Gastrocnemius medialis (tissue), 4 donors: ENCODE measurements around the gene FLT1. TPM values are rescaled to one million over a fixed set of nuclear protein-coding genes. Genes with fewer than 3 reads are reported as not detected.

Experiments used
- ATAC-seq, 2 donors: fragments of 150-250 bp; one replicate each; pipeline ENCODE4 v1.9.1; 2016
- DNase-seq, 2 donors: peaks; one replicate each; pipeline ENCODE4 v3.0.0-alpha.2; 2019
- H3K27ac ChIP-seq, 4 donors: fragments of 200-600 bp; sonication (generic); 1 replicate in 1 of 4; 2 replicates in 3 of 4; pipeline ENCODE4 v1.5.1; 2016 to 2018; ENCODE audit warnings: mild to moderate bottlenecking in 2 of 4, moderate library complexity in 1 of 4
- H3K27me3 ChIP-seq, 3 donors: fragments of 200-600 bp; sonication (generic) in 2 of 3; 1 replicate in 1 of 3; 2 replicates in 2 of 3; pipeline versions ENCODE4 v1.5.1 to v1.6.0; 2016 to 2019; ENCODE audit warnings: mild to moderate bottlenecking in 1 of 3, moderate library complexity in 1 of 3
- H3K36me3 ChIP-seq, 2 donors: fragments of 200-600 bp; sonication (generic) in 1 of 2; one replicate each; pipeline ENCODE4 v1.5.1; 2017 to 2018
- H3K4me1 ChIP-seq, 2 donors: fragments of 200-600 bp; sonication (generic) in 1 of 2; one replicate each; pipeline ENCODE4 v1.5.1; 2016 to 2017; ENCODE audit warnings: mild to moderate bottlenecking in 2 of 2
- H3K4me3 ChIP-seq, 4 donors: fragments of 200-600 bp; sonication (generic) in 3 of 4; 1 replicate in 1 of 4; 2 replicates in 3 of 4; pipeline ENCODE4 v1.5.1; 2016 to 2019; ENCODE audit warnings: mild to moderate bottlenecking in 2 of 4
- H3K9me3 ChIP-seq, 3 donors: fragments of 200-600 bp; sonication (generic) in 2 of 3; 1 replicate in 1 of 3; 2 replicates in 2 of 3; pipeline ENCODE4 v1.5.1; 2016 to 2019
- POLR2A ChIP-seq, 2 donors: fragments of 450-650 bp; IDR thresholded peaks; one replicate each; pipeline ENCODE4 v1.6.1; 2017; ENCODE audit warnings: antibody characterized with exemption in 2 of 2, mild to moderate bottlenecking in 2 of 2, moderate library complexity in 2 of 2
- in situ Hi-C, 4 donors: fragments of 200-750 bp; cut with MboI; loops; one replicate each; pipeline versions ENCODE4 v1.15.0 to v1.8.0; 2017; ENCODE audit warnings: low sequenced_read_pairs in 4 of 4
- intact Hi-C: fragments of 100-400 bp; cut with DNase I; formaldehyde crosslinking; loops from one replicate; pipeline ENCODE4 v1.15.1; 2023; ENCODE audit warnings: low total_unique reads
- total RNA-seq, 4 donors: library from RNA; depleted of rRNA; stranded (reverse); fragments of >200 nt; gene quantifications; one replicate each; pipeline versions ENCODE4 v1.1.0 to v1.2.3, GENCODE V29; 2016
- TF ChIP-seq, protein P1 (sequence below), 5 experiments: fragments of 450-650 bp in 3 of 5; fragments of 200-600 bp in 2 of 5; sonication (generic) in 2 of 5; IDR thresholded peaks in 4 of 5; conservative IDR thresholded peaks in 1 of 5; 1 replicate in 4 of 5; 2 replicates in 1 of 5; pipeline ENCODE4 v1.5.1; 2016 to 2019; ENCODE audit warnings: antibody characterized with exemption in 5 of 5, mild to moderate bottlenecking in 3 of 5, moderate library complexity in 3 of 5

The FLT1 gene
- total RNA-seq, 4 donors from 2014 or later, result 20.7 to 42.9 (median 29.5) TPM

DNA sequence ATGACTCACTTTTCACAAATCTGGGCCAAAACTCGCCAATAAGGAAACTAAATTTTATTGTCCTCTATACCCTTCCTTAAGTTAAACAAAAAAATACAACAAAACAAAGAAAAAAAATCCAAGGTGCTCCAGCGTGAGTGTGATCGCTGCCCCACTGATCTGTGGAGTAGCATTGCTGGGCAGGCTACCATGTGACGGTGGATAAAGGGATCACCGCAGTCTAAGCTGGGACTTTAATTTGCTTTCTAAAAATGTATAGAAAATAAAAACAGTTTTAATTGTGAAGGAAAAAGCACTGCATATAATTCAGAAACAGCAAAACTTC lies 92.9 kb downstream of the FLT1 start:
- H3K27me3 ChIP-seq, result no peaks in the 10 kb centered on the region
- TF ChIP-seq POLR2A (IDR thresholded peaks at IDR 0.05), result no peak
- TF ChIP-seq, protein P1, sequence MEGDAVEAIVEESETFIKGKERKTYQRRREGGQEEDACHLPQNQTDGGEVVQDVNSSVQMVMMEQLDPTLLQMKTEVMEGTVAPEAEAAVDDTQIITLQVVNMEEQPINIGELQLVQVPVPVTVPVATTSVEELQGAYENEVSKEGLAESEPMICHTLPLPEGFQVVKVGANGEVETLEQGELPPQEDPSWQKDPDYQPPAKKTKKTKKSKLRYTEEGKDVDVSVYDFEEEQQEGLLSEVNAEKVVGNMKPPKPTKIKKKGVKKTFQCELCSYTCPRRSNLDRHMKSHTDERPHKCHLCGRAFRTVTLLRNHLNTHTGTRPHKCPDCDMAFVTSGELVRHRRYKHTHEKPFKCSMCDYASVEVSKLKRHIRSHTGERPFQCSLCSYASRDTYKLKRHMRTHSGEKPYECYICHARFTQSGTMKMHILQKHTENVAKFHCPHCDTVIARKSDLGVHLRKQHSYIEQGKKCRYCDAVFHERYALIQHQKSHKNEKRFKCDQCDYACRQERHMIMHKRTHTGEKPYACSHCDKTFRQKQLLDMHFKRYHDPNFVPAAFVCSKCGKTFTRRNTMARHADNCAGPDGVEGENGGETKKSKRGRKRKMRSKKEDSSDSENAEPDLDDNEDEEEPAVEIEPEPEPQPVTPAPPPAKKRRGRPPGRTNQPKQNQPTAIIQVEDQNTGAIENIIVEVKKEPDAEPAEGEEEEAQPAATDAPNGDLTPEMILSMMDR (IDR thresholded peaks at IDR 0.05 in 4 of 5, conservative IDR thresholded peaks at IDR 0.05 in 1 of 5), result no peak
- no peak overlapping the region for H3K4me3 ChIP-seq
- H3K4me1 ChIP-seq, result no peaks in the 10 kb centered on the region
- intact Hi-C loops (no loop called here), in situ Hi-C loops (no loop called here)
- H3K9me3 ChIP-seq, result no peaks in the 10 kb centered on the region
- H3K27ac ChIP-seq, result peak overlapping the region in 3 of 4 donors; percentile 24 to 61 (median 57)
- DNase-seq (no peak), ATAC-seq (no peak)
- no peaks in the 10 kb centered on the region for H3K36me3 ChIP-seq

DNA sequence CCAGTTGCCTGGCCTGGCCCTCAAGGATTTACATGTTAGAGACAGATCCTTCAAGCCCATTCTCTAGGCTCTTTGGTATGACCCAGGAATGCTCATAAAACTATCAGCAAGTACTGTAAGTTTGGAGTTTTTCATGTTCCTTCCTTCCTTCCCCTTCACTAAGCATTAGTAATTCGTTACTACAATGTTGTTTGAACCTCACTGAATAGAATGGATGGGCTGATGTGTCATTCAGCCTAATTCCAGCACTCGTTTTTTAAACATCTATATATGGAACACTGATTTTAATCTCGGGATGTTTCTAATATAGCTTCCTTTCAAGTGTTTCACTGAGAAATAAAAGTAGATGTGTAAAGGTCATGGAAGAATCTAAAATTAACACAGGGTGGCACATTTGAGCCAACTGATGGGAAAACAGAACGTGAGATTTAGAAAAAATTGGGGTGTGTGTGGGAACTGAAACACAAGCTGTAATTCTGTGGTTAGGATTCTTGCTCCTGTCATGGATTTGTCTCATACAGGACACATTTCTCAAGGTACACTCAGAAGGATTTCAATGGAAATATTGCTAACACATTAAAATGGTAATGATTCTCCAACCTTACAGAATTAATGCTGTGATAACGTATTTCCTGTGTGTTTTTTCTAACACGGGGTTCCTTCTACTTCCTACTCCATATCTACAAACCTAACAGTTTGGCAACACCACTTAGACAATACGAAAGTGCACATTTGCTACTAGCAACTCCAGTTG lies 93.4 kb downstream of the FLT1 start:
- Histone ChIP-seq H3K4me3 (no peak overlapping the region), H3K9me3 (no peaks in the 10 kb centered on the region), H3K4me1 (no peaks in the 10 kb centered on the region), H3K27ac (peak overlapping the region in 3 of 4 donors; percentile 24 to 61 (median 57)), H3K36me3 (no peaks in the 10 kb centered on the region), H3K27me3 (no peaks in the 10 kb centered on the region)
- TF ChIP-seq, protein P1 (IDR thresholded peaks at IDR 0.05 in 4 of 5, conservative IDR thresholded peaks at IDR 0.05 in 1 of 5), result no peak
- TF ChIP-seq POLR2A (IDR thresholded peaks at IDR 0.05), result no peak
- no peak for DNase-seq
- intact Hi-C loops, result no loop called here
- in situ Hi-C loops, result no loop called here
- no peak for ATAC-seq

DNA sequence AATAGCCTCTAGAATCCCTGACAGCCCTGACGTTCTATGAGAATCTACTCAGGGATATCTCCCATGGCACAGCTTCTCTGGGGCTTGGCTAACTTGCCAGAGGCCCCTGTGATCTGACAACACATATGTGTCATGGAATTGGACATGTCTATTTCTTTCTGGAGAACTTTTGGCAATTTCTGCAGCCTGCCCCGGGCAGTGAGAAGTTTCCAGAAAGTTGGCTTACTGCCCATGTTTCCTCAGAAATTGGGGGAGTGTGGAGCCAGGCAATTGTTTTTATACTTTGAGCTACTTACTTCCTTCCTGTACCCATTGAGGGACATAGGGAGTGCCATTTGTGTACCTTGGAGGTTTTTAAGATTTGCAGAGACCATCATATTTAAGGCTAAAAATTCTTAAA lies 98.9 kb downstream of the FLT1 start:
- DNase-seq, result no peak
- H3K4me1 ChIP-seq, result peaks cover 0 to 8% of the 10 kb centered on the region in 2 donors
- intact Hi-C loops, result no loop called here

DNA sequence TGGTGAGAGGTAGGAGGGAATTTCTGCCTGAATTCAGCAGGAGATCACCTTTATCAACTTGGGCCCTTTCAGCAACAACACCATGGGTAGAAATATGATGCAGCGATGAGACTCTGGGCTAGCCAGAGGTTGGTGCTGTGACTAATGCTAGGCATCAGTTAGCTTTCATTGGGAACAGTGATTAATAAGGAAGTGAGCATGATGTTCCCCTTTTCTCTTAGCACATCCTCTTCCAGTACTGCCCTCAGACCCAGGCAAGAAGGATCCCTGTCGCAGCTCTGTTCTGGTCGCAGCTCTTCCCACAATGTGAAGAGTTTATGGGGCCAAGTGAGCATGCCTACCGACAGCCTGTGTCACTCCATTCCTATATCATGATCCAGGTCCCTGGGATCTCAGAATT lies 100.5 kb downstream of the FLT1 start:
- TF ChIP-seq POLR2A (IDR thresholded peaks at IDR 0.05), result no peak
- TF ChIP-seq, protein P1 (IDR thresholded peaks at IDR 0.05 in 4 of 5, conservative IDR thresholded peaks at IDR 0.05 in 1 of 5), result no peak
- no peak for ATAC-seq
- no peak for DNase-seq
- H3K4me3 ChIP-seq, result no peak overlapping the region
- intact Hi-C loops, result no loop called here
- in situ Hi-C loops, result no loop called here
- peaks cover 0 to 8% of the 10 kb centered on the region in 2 donors for H3K4me1 ChIP-seq
- no peaks in the 10 kb centered on the region for H3K36me3 ChIP-seq
- H3K9me3 ChIP-seq, result no peaks in the 10 kb centered on the region
- no peaks in the 10 kb centered on the region for H3K27me3 ChIP-seq
- peak overlapping the region in 3 of 4 donors; percentile 44 to 66 (median 45) for H3K27ac ChIP-seq

More for the DNA sequence above, 98.9 kb downstream of the FLT1 start:
- in situ Hi-C loops, result no loop called here
- H3K27ac ChIP-seq, result peak overlapping the region in 3 of 4 donors; percentile 44 to 66 (median 45)
- TF ChIP-seq, protein P1 (IDR thresholded peaks at IDR 0.05 in 4 of 5, conservative IDR thresholded peaks at IDR 0.05 in 1 of 5), result no peak
- no peak for TF ChIP-seq POLR2A (IDR thresholded peaks at IDR 0.05)
- no peak for ATAC-seq
- no peaks in the 10 kb centered on the region for H3K36me3 ChIP-seq
- no peak overlapping the region for H3K4me3 ChIP-seq
- H3K9me3 ChIP-seq, result no peaks in the 10 kb centered on the region
- no peaks in the 10 kb centered on the region for H3K27me3 ChIP-seq
